Stimulated activated CD4-positive, alpha-beta T cell treated with anti-CD3 and anti-CD28 coated beads, Interleukin-15, amount 100 ng/mL, for 24 hours (primary cell): Measurements from ENCODE around the gene KRTAP5-6.

Experiments used
- DNase-seq: peaks from one replicate; pipeline ENCODE4 v3.0.0-alpha.2; 2020

The KRTAP5-6 gene

GRCh38 chr11:1703146-1703545 is 6.2 kb downstream of the KRTAP5-6 start:
- DNase-seq = no peak

DNA sequence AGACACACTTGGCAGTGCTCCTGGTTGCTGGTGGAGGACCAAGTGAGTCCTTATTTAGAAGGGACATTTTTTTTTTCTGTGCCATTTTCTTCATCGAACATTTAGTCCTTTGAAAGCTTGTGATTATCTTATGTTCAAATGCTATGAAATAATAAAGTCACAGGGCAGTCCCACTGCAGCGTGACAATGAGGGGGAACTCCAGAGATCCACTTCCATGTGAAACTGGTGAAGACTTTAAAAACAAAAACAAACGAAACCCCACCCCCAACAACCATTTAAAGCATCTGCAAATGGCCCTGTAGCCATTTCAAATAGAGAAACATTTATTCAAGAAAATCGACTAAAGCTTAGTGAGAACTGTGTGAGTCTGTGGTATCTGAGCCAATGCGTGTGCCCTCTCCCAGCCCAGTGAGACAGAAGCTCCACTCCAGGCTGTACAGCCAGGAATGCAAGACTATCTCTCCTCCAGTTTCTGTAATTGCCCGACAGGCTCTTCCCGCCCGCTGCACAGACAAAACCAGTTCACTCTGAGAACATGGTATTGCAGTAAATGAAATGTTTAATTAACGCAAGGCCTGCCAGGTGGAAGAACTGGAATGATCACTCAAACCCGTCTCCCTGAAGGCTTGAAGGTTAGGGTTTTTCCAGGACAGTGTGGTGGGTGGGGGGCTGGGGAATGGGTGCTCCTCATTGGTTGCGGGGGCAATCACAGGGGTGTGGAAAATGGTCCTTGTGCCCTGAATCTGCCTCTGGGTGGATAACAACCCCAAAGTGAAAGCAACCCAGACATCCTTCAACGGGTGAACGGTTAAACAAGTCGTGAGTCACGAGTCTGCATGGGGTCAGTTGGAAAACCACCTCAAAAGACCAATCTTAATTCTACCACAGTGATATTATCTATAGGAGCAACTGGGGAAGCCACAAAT is 8.4 kb downstream of the KRTAP5-6 start:
- DNase-seq = no peak

GRCh38 chr11:1706634-1707400 is 9.8 kb downstream of the KRTAP5-6 start:
- DNase-seq = no peak

- no peak for DNase-seq
These were observed 10.8 kb downstream of the KRTAP5-6 start for GRCh38 chr11:1707751-1708150.

- DNase-seq = no peak
These were observed 11.7 kb downstream of the KRTAP5-6 start for GRCh38 chr11:1708716-1709115.

GRCh38 chr11:1714908-1715885 is 18.2 kb downstream of the KRTAP5-6 start:
- no peak for DNase-seq

DNA sequence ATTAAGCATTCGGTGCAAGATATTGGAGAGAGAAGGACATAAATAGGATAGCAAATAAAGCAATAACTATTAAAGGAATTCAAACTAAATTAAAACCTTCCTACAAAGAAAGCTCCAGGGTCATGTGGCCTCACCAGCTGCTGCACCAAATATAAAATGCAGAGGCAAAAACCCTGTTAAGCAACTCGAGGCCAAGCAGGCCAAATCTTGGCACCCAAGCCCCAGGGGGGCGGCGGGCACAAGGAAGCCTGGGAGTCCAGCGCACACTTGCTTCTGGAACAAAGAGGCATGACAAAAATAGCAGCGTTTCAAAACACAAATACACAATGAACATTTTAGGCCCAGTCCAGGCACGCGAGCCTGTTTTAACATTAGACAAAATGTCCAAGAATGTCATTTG is 20.8 kb downstream of the KRTAP5-6 start:
- DNase-seq = no peak

GRCh38 chr11:1718326-1718725 is 21.3 kb downstream of the KRTAP5-6 start:
- no peak for DNase-seq

- no peak for DNase-seq
These were observed 22.8 kb downstream of the KRTAP5-6 start for GRCh38 chr11:1719781-1720180.

DNA sequence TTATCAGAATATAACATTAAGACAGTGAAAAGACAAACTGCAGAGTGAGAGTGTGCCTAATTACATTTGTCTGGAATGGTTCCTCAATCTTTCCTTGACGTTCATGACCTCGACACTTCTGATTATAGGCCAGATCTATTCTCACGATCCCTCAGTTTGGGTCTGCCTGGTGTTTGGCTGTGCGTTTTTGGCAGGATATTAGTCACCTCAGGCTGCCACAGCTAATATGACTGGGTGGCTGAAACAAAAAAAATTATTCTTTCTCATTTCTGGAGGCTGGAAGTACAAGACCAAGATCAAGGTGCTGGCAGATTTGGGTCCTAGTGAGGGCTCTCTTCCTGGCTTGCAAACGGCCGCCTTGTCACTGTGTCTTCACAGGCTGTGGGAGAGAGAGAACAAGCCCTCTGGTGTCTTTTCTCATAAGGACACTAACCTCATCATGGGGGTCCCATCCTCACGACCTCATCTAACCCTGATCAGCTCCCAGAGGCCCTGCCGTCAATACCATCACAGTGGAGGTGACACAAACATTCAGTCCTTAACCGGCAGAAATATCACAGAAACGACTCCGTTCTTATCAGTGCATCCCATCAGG is 30.2 kb downstream of the KRTAP5-6 start:
- DNase-seq = no peak

DNA sequence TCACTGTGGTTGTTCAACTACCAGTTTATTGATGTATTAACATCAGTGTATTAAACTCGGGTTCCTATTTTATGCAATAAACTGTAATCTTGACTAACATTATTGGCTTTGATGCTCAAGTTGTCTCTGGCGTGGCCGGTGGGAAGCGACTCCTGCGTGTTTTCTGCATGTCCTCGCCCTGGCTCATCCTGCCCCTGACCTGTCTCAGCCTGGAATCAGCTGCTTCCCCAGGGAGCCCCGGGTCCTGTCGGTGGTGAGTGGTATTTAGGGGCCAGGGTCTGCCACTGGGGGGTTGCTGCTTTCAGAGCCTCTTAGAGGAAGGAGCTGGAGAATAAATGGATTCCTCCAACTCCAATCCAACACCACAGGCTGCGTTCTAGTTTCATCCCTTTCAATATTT is 30.9 kb downstream of the KRTAP5-6 start:
- no peak for DNase-seq

DNA sequence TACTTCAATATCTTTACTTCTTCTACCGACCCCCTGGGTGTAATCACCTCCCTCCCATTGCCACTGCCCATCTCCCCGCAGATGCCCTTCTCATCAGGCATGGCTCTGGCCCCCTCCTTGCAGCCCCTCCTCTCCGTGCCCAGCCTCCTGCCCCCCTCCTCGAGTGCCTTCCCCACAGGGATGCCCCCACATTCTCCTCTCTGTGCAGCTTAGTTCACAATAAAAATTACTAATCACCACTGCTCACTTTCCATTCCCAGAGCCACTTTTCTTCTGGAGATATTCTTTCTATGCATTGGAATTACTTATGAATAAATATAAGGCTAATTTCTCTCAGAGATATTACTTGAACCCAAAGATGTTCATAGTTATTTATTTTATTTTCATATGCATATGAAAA is 31.3 kb downstream of the KRTAP5-6 start:
- DNase-seq = no peak

DNA sequence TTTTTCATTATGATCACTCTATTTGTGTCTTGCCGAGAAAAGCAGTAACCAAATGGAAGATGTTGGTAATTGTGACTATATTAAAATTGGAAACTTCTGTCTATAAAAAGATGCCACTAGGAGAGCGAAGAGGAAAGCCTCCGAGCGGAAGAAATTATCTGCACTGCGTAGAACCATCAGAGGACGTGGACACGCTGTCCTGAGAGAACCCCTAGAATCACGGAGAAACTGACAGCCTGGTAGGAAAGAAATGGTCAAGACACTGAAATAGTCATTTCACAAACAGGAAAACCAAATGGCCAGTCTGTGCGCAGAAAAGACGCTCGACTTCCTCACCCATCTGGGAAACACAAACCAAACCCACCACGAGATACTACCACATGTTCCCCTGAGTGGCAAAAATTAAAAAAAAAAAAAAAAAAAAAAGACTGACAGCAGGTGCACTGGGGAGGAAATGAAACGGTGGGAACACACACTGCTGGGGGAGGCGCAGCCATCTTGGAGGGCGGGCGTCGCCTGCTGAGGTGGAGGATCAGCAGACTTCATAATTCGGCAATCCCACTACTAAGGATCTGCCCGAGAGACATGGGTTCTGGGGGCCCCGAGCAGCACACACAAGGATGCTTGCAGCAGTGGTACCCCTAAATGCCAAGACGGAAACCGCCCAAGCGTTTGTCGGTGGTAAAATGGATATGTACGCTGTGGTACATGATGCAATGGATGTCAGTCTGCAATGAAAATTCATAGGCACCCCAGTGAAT is 32.1 kb downstream of the KRTAP5-6 start:
- DNase-seq = no peak

DNA sequence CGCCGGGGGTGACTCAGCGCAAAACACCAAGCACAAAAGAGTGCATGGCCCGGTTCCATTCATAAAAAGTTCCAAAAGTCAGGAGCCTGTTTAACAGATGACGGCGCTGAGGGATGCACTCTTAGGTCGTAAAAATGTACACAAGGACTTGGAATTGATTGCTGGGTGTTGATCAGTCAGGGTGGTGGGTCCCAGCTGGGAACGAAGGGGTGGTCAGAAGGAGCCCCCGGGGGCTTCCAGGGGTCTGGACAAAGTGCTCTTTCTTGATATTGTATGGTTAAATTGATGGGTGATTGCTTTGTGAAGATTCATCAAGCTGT is 32.7 kb downstream of the KRTAP5-6 start:
- DNase-seq = no peak

GRCh38 chr11:1730059-1730629 is 33.1 kb downstream of the KRTAP5-6 start:
- no peak for DNase-seq

GRCh38 chr11:1731451-1732059 is 34.6 kb downstream of the KRTAP5-6 start:
- DNase-seq = no peak

GRCh38 chr11:1732418-1733008 is 35.5 kb downstream of the KRTAP5-6 start:
- DNase-seq = no peak

- no peak for DNase-seq
These were observed 36.2 kb downstream of the KRTAP5-6 start for GRCh38 chr11:1733009-1733715.

- DNase-seq = no peak
These were observed 37.0 kb downstream of the KRTAP5-6 start for GRCh38 chr11:1733716-1734640.
